Fibroblast of villous mesenchyme (primary cell): ENCODE data around the gene MELK. TPM values are rescaled to one million over a fixed set of nuclear protein-coding genes. Genes with fewer than 3 reads are reported as not detected.

Experiments used
- DNase-seq: peaks from one replicate; pipeline ENCODE4 v3.0.0-alpha.2; 2010; ENCODE audit warnings: low read depth
- H3K4me3 ChIP-seq: 2 replicates; pipeline ENCODE4 v1.5.1; 2011; ENCODE audit warnings: low read depth, mild to moderate bottlenecking, low read length
- total RNA-seq: library from RNA; depleted of rRNA; stranded (reverse); fragments of >200 nt; gene quantifications from 2 replicates; pipeline ENCODE4 v1.2.3, GENCODE V29; 2012
- TF ChIP-seq, protein P1 (sequence below): IDR thresholded peaks from 2 replicates; pipeline ENCODE4 v1.5.1; 2012; ENCODE audit warnings: low read depth, mild to moderate bottlenecking, low read length; ENCODE audit not compliant: insufficient read depth

Gene MELK
- total RNA-seq, 1 donor: 34.5 TPM

DNA sequence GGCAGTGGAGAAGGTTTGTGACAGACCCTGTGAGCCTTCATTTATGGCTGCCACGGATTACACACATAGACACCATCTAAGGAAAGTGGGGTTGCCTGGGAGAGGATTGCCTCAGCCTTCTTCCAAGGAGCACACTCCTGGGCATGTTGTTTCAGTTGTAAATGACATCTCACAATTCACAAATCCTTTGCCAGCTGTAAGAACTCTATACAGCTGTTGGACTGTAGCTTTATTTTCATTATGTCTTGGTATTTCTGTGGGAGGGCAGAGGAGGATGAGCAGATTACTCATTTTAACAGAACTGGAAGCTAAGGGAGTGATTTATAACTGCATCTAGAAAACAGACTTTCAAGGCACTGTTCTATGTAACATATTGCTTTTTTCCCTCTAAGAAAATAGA, 25.6 kb downstream of the MELK start:
- no peak overlapping the region for H3K4me3 ChIP-seq
- TF ChIP-seq, protein P1, sequence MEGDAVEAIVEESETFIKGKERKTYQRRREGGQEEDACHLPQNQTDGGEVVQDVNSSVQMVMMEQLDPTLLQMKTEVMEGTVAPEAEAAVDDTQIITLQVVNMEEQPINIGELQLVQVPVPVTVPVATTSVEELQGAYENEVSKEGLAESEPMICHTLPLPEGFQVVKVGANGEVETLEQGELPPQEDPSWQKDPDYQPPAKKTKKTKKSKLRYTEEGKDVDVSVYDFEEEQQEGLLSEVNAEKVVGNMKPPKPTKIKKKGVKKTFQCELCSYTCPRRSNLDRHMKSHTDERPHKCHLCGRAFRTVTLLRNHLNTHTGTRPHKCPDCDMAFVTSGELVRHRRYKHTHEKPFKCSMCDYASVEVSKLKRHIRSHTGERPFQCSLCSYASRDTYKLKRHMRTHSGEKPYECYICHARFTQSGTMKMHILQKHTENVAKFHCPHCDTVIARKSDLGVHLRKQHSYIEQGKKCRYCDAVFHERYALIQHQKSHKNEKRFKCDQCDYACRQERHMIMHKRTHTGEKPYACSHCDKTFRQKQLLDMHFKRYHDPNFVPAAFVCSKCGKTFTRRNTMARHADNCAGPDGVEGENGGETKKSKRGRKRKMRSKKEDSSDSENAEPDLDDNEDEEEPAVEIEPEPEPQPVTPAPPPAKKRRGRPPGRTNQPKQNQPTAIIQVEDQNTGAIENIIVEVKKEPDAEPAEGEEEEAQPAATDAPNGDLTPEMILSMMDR: no peak
- DNase-seq: peak; percentile 61

DNA sequence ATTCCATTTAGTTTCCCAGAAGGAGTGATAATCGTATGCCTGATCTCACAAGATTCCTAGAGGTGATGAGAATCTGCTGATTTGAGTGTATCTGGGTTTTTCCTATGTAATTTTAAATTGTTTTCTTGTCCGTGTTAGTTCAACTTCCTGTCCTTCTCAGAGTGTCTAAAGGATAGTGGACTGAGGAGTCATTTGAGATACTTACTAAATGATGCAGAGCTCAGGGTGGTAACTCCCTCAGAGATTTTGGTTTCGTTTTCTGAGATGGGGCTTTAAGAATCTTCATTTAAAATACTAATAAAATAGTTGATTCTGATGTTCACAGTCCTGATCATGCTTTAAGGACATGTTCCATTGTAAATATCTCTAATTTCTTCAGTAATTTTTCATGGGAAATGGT, 30.3 kb downstream of the MELK start:
- peak; percentile 73 for DNase-seq
- TF ChIP-seq, protein P1: no peak
- H3K4me3 ChIP-seq: no peak overlapping the region

DNA sequence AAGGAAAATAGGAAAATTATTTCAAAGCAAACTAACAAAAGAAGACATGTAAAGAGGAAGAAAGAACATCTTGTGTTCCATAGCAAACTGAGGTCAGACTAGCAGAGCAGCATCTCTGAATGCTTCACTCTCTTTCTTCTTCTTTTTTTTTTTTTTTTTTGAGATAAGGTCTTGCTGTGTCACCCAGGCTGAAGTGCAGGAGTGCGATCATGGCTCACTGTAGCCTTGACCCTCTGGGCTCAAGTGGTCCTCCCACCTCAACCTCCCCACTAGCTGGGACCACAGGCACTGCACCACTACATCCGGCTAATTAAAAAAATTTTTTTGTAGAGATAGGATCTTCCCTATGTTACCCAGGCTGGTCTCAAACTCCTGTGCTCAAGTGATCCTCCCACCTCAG, 36.6 kb downstream of the MELK start:
- no peak overlapping the region for H3K4me3 ChIP-seq
- no peak for DNase-seq
- TF ChIP-seq, protein P1: no peak

- no peak overlapping the region for H3K4me3 ChIP-seq
- DNase-seq: no peak
- TF ChIP-seq, protein P1: no peak
Measured at GRCh38 chr9:36622121-36622520, 49.4 kb downstream of the MELK start.

GRCh38 chr9:36623280-36623679, 50.6 kb downstream of the MELK start:
- DNase-seq: peak; percentile 34
- TF ChIP-seq, protein P1: no peak
- no peak overlapping the region for H3K4me3 ChIP-seq

DNA sequence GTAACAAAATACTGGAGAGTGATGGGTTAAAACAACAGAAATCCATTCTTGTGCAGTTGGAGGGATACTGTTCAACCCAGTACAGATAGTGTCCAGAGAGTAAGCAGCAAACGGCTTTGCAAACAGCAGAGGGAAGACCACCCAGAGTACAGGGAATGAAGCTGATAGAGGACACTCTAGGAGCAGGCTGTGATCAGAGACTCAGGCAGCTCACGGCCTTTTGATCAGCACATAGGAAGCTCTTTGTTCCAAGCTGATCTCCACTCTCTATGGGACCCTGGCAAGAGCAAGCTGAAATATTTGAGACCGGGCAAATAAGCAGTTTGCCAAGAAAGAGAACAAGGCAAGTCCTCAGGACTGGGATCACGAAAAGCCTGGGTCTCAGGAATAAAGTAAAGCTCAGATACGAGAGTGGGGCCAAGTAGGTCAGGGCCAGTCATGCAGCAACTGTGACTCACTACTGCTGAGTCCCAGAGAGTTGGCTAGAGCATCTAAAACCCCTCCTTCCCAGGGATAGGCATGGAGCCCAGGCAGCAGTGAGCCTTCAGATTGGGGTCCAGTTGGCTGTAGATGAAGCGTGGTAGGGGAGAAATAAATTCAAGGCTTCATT, 52.4 kb downstream of the MELK start:
- TF ChIP-seq, protein P1: no peak
- DNase-seq: peak; percentile 69
- H3K4me3 ChIP-seq: no peak overlapping the region

DNA sequence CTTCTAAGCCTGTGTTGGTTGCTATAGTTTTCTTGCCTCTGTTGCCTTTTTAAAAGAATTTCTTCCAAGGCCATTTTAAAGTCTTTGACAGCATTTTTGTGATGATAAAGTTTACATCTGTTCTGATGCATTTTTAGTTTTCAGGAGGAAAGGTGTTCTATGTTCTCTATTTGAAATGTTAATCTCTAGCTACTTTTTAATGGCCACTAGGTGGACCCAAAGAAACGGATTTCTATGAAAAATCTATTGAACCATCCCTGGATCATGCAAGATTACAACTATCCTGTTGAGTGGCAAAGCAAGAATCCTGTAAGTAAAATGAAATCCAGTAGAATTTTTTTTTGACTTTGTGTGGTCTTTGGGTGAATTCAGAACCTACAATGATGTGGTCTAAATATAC, 60.2 kb downstream of the MELK start:
- peak; percentile 45 for DNase-seq
- no peak overlapping the region for H3K4me3 ChIP-seq
- TF ChIP-seq, protein P1: peak; percentile 66
